GM15510 (cell line): ENCODE data around the gene SLIT1.

Experiments
- POLR2A ChIP-seq: IDR thresholded peaks from 3 replicates; pipeline ENCODE4 v1.6.1; 2011; ENCODE audit warnings: borderline replicate concordance; ENCODE audit not compliant: insufficient read length; ENCODE audit errors: extremely low read depth

Gene SLIT1

DNA sequence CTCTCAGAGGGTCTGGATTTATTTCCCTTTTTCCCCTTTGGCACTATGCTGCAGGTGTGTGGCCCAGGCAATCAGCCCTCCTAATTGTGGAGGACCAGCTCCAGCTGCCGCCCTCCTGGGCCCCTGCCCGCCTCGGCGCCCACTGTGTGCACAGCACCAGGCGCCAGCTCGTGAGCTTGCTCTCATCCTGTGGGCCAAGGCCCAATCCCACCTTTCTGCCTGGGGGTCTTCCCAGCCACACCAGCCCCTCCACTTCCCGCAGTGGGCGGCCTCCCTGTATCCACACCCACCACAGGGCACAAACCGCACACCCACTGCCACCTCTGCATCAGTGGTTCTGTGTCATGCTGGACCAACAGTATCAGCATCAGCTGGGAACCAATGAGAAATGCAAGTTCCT lies 25.5 kb upstream of the SLIT1 start:
- TF ChIP-seq POLR2A, result no peak

- TF ChIP-seq POLR2A, result no peak
These were observed 24.8 kb upstream of the SLIT1 start for GRCh38 chr10:97210543-97210960.

GRCh38 chr10:97207756-97208346 lies 22.1 kb upstream of the SLIT1 start:
- no peak for TF ChIP-seq POLR2A

DNA sequence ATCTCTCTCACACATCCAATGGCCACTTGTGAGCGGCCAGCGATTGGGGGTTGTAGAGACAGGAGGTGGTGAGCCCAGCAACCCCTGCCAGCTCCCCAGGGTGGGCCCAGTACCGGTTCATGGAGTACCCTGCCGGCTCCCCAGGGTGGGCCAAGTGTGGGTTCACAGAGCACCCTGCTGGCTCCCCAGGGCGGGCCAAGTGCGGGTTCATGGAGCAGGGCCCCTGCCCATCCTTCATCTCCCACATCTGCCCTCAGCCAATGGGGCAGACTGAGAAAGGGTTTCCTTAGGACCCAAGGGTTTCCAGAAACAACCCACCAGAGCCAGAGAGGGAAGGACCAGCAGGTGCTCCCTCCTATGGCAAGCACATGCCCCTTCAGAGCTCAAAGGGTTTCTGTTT lies 21.4 kb upstream of the SLIT1 start:
- TF ChIP-seq POLR2A, result no peak

DNA sequence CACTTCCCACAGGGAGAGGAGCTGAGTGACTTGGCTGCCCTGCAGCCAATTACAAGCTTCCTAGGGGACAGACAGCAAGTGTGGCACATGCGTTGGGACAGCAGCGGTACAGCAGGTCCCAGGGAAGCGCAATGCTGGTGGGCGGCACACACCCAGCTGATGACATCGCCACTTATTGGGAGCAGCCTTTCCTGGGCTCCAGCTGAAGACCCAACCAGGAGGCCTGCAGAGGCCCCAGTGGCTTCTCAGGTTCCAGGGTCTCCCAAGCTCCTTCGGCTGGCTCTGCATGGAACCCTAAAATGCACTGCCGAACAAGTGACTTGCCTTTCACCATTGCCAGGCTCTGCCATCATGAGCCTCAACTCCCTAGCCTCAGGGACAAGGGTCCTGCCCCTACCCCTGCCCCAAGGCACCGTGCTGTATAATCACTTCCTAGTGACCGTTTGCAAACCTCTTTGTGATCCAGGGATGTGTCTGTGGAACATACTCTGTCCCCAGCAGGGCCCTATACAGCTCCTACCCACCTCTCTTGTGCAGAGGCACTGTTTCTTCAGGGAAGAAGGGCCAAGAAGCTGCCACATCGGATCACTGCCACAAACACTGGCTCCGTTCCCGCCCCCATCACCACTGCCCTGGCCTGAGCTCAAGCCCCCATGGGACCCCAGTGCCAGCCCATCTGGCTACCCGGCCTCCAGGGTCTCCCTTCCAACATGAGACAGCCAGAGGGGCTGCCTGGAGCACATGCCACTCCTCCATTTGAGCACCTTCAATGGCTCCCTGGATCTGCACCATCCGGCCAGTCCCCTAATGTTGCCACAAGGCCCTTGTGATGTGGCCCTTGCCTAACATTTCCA lies 19.3 kb upstream of the SLIT1 start:
- TF ChIP-seq POLR2A, result no peak

DNA sequence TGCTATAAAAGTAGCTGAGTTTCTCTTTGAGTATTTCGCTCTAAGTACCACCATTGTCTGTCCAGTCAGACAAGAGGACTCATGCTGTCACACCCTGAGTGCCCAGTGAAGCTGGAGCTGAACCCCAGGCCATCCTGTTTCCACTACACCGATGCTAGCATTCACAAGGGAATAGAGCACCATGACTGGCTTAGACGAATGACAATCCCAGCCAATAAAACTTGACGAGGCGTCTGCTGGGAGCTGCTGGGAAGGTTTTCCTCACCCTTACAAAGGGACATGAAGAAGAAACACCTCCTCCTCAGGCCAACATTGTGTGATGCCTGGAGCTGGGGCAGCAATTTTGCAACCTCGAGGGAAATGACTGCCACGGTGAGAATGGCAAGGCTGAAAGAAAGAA lies 17.5 kb upstream of the SLIT1 start:
- TF ChIP-seq POLR2A, result no peak

- TF ChIP-seq POLR2A, result no peak
These were observed 14.9 kb upstream of the SLIT1 start for GRCh38 chr10:97200616-97201015.

DNA sequence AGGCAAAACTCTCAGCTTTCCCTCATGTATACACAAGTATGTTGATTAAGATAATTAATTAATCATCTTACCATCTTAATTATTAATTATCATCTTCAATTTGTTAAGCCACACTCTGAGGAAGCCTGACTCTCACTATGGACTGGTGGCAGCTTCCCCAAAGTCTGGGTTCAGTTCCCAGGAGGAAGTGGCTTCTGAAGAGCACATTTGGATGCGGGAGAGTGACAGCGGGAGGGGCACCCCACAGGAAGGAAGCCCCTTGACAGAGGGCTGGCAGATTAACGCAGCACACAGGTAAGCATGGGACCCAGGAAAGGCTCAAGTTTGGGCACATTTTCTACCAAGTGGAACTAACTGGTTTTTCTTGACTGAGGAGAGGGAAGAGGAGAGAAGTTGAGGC lies 13.4 kb upstream of the SLIT1 start:
- TF ChIP-seq POLR2A, result no peak

DNA sequence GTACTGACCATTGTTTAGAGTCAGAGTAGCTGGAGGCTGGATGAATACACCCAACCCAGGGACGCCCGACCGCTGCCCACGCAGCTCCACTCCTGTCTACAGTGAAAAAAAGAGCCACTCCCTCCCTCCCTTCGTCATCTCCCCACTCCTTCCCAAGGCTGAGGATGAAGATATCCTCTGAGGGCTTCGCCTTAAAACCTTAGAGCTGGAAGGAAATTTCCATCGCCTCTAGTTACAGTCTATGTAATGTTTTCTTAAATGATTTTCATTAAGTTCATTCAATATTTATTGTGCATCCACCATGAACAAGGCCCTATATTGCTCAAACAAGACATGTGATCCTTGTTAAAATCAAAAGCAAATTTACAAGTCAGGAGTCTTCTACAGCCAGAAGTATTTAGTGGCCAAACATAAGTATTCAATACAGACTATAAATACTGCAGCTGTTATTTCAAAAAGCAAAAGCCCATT lies 11.3 kb upstream of the SLIT1 start:
- TF ChIP-seq POLR2A, result no peak

DNA sequence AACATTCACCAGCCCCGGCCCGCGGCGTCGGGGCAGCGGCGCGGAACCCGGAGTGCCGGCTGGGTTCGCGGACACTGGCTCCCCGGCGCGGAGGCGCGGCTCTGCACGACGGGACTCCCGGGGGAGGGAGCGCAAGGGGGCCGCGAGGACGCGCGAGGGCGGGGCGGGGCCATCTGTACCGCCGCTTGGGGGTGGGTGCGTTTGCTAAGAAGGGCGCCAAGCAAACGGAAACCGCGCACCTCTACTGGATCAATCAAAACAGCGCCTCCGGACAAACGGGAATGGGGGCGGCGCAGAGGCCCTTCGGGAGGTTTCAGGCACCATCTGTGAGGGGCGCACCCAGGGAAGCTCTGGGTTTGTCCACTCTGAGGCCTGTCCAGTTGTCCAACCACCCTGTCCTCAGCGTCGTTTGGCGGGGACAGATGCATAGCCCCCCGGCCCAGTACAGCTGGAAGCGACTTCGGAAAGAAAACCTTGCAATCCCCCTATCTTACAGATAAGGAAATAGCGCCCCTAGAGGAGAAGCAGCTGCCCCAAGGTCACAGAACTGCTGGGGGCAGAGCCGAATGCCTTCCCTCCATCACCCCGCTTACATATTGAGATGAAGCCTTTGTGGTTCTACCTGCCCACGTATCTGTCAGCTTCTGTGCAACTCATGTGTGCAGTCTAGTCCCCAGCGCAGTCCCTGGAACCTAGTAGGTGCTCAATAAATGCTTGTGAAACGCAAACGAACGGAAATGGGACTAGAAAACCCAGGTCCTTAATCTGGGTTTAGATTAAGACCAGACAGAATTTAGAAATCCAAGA lies 10.7 kb upstream of the SLIT1 start:
- TF ChIP-seq POLR2A, result no peak

GRCh38 chr10:97195706-97196222 lies 10.0 kb upstream of the SLIT1 start:
- no peak for TF ChIP-seq POLR2A

- no peak for TF ChIP-seq POLR2A
These were observed 7.2 kb upstream of the SLIT1 start for GRCh38 chr10:97192952-97193435.

DNA sequence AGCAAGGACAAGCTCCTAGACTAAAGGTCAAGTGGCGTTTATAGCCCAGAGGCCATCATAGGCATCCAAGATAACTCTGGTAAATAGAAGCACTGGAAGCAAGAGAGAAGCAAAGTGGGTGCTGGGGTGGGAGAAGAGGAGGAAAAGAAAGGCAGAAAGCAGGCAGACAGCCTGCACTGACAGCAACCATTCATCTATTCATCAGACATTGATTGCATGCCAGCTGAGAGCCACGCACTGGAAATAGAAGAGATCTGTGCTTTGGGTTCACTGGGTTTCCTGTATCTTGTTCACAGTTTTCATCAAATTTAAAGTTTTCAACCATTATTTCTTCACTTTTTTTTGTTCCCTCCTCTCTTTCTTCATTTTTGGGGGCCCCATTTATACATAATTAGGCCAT lies 4.7 kb upstream of the SLIT1 start:
- no peak for TF ChIP-seq POLR2A

- no peak for TF ChIP-seq POLR2A
These were observed 2.5 kb upstream of the SLIT1 start for GRCh38 chr10:97188261-97188711.

- no peak for TF ChIP-seq POLR2A
These were observed 1.2 kb upstream of the SLIT1 start for GRCh38 chr10:97186911-97187310.

DNA sequence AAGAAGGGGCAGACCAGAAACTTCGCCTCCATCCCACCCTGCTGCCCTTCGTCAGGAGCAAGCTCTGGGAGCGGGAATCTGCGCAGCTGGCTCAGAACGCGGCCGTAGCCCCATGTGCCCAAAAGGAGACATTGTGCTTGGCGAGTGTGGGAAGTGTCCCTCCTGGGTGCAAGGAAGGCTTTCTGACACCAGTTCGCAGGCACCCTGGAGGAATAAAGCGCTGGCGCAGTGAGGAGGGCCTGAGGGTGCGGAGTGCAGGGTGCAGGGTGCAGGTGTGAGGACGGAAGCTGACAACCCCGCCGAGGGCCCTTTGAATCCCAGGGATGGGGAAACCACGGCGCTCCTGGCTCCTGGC lies 811 bp downstream of the SLIT1 start:
- no peak for TF ChIP-seq POLR2A

DNA sequence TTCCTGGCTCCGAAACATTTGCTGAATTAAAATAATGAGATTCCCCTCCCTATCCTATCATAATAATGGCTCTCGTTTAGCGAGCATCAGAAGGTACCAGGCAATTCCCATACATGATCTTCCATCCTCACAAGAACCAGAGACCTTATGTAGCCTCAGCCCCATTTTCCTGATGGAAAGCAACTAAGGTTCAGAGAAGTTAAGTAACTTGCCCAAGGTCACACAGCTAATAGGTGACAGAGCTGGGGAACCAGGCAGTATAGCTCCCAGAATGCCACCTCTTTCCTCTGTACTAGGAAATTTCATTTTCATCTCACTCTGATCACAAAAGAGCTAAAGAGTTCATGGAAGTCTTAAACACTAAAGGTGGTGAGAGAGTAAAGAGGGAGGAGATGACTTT lies 2.4 kb downstream of the SLIT1 start:
- no peak for TF ChIP-seq POLR2A
